Choroid plexus epithelial cell (primary cell): ENCODE results near the gene ZFP92.

ENCODE experiments used
- DNase-seq: peaks from one replicate; pipeline ENCODE4 v3.0.0-alpha.2; 2010; ENCODE audit warnings: low read depth
- H3K4me3 ChIP-seq: 2 replicates; pipeline ENCODE4 v1.5.1; 2011; ENCODE audit warnings: low read depth, mild to moderate bottlenecking, control low read depth, low read length, moderate library complexity
- CTCF ChIP-seq: conservative IDR thresholded peaks from 2 replicates; pipeline ENCODE4 v1.5.1; 2011; ENCODE audit warnings: low read depth, mild to moderate bottlenecking, control low read depth, inconsistent platforms, low read length, moderate library complexity

ZFP92 gene

GRCh38 chrX:153441296-153441695 is 30.0 kb downstream of the ZFP92 start:
- TF ChIP-seq CTCF: no peak
- DNase-seq: no peak
- no peak overlapping the region for H3K4me3 ChIP-seq

GRCh38 chrX:153441981-153442380 is 30.7 kb downstream of the ZFP92 start:
- H3K4me3 ChIP-seq: no peak overlapping the region
- no peak for DNase-seq
- no peak for TF ChIP-seq CTCF

GRCh38 chrX:153442463-153442862 is 31.2 kb downstream of the ZFP92 start:
- no peak for DNase-seq
- no peak overlapping the region for H3K4me3 ChIP-seq
- TF ChIP-seq CTCF: no peak

GRCh38 chrX:153443476-153444332 is 32.4 kb downstream of the ZFP92 start:
- no peak overlapping the region for H3K4me3 ChIP-seq
- TF ChIP-seq CTCF: no peak
- DNase-seq: no peak

GRCh38 chrX:153444333-153445011 is 33.2 kb downstream of the ZFP92 start:
- H3K4me3 ChIP-seq: no peak overlapping the region
- DNase-seq: no peak
- no peak for TF ChIP-seq CTCF

- no peak for TF ChIP-seq CTCF
- no peak overlapping the region for H3K4me3 ChIP-seq
- no peak for DNase-seq
Observed at GRCh38 chrX:153445106-153445855, 34.0 kb downstream of the ZFP92 start.
